A549 (cell line): ENCODE results near the gene PRH1. TPM values are rescaled to one million over a fixed set of nuclear protein-coding genes. Genes with fewer than 3 reads are reported as not detected.

ENCODE experiments used
- ATAC-seq, 2 experiments: fragments of 200-7000 bp in 1 of 2; fragments of >200 bp in 1 of 2; cut with Nextera tagmentation in 1 of 2; cut with Tn5 transposase in 1 of 2; 3 replicates each; pipeline versions ENCODE4 v1.8.0 to v1.9.1; 2018 to 2020; ENCODE audit warnings: mild to moderate bottlenecking in 1 of 2, moderate library complexity in 1 of 2
- CTCF ChIA-PET: fragments of 300-600 bp; sonication (Branson Sonifier 250); formaldehyde crosslinking; extraction: SDS; loops from one replicate; lab custom pipeline; 2021; ENCODE audit warnings: antibody characterized with exemption, inconsistent platforms; lab: Yijun Ruan, JAX
- POLR2A ChIA-PET: fragments of 350-600 bp; formaldehyde crosslinking; extraction: SDS; loops from one replicate; lab custom pipeline; 2021; ENCODE audit warnings: antibody characterized with exemption, inconsistent platforms; lab: Yijun Ruan, JAX
- DNase-seq, 2 experiments: peaks; one replicate each; pipeline versions ENCODE4 v3.0.0 to v3.0.0-alpha.2; 2011 to 2016; ENCODE audit warnings: low read depth in 1 of 2, low spot score in 1 of 2
- FAIRE-seq: peaks from 2 replicates; lab custom pipeline; 2011; peaks lifted over from hg19 to GRCh38; lab: Jason Lieb, UNC
- H3K27ac ChIP-seq, 2 experiments: fragments of >200 bp; sonication (Bioruptor Twin); formaldehyde crosslinking; 3 replicates each; pipeline ENCODE4 v1.5.1; 2016 to 2017
- H3K4me1 ChIP-seq: fragments of >200 bp; sonication (Bioruptor Twin); formaldehyde crosslinking; 3 replicates; pipeline ENCODE4 v1.6.1; 2016
- H3K4me2 ChIP-seq: fragments of >200 bp; sonication (Bioruptor Twin); formaldehyde crosslinking; 3 replicates; pipeline ENCODE4 v1.6.1; 2016
- H3K4me3 ChIP-seq: fragments of >200 bp; sonication (Bioruptor Twin); formaldehyde crosslinking; 3 replicates; pipeline ENCODE4 v1.5.1; 2016
- H3K9me3 ChIP-seq: fragments of >200 bp; sonication (Bioruptor Twin); formaldehyde crosslinking; 3 replicates; pipeline ENCODE4 v1.6.1; 2016
- ATOH8 ChIP-seq: fragments of 250-450 bp; sonication (Bioruptor Pico); IDR thresholded peaks from 2 replicates; pipeline ENCODE4 v1.5.0; 2020; ENCODE audit warnings: low read depth, mild to moderate bottlenecking, moderate library complexity
- BHLHE40 ChIP-seq: IDR thresholded peaks from 2 replicates; pipeline ENCODE4 v1.6.1; 2012; ENCODE audit warnings: low read depth, low read length, inconsistent platforms
- E2F6 ChIP-seq: IDR thresholded peaks from 2 replicates; pipeline ENCODE4 v1.6.1; 2012; ENCODE audit warnings: low read depth, borderline replicate concordance
- ELK1 ChIP-seq: fragments of 150-350 bp; IDR thresholded peaks from 2 replicates; pipeline ENCODE4 v1.6.1; 2014; ENCODE audit warnings: low read depth, mild to moderate bottlenecking, low read length
- EP300 ChIP-seq, 2 experiments: fragments of >200 bp; sonication (Bioruptor Twin); formaldehyde crosslinking; IDR thresholded peaks; 2 replicates in 1 of 2; 3 replicates in 1 of 2; pipeline ENCODE4 v1.6.1; 2016 to 2017
- ESRRA ChIP-seq: fragments of 150-350 bp; IDR thresholded peaks from 2 replicates; pipeline ENCODE4 v1.6.1; 2014; ENCODE audit warnings: mild to moderate bottlenecking, low read length, borderline replicate concordance
- FOSB ChIP-seq: fragments of 250-450 bp; sonication (Bioruptor Pico); IDR thresholded peaks from 2 replicates; pipeline ENCODE4 v1.5.0; 2020; ENCODE audit warnings: mild to moderate bottlenecking, moderate library complexity
- FOXS1 ChIP-seq: fragments of 250-450 bp; sonication (Bioruptor Pico); IDR thresholded peaks from 2 replicates; pipeline ENCODE4 v1.5.0; 2020; ENCODE audit warnings: mild to moderate bottlenecking, moderate library complexity
- HDAC2 ChIP-seq: fragments of 200-600 bp; sonication (generic); IDR thresholded peaks from 2 replicates; pipeline ENCODE4 v1.6.1; 2016
- HEYL ChIP-seq: fragments of 250-450 bp; sonication (Bioruptor Pico); IDR thresholded peaks from 2 replicates; pipeline ENCODE4 v1.8.0; 2021; ENCODE audit warnings: mild to moderate bottlenecking, moderate library complexity
- HMGXB4 ChIP-seq: fragments of 250-450 bp; sonication (Bioruptor Pico); IDR thresholded peaks from 2 replicates; pipeline ENCODE4 v1.5.0; 2021; ENCODE audit warnings: mild to moderate bottlenecking, moderate library complexity, borderline replicate concordance
- HOXA7 ChIP-seq: fragments of 250-450 bp; sonication (Bioruptor Pico); IDR thresholded peaks from 2 replicates; pipeline ENCODE4 v1.5.0; 2020; ENCODE audit warnings: mild to moderate bottlenecking, moderate library complexity
- HOXB13 ChIP-seq: fragments of 250-450 bp; sonication (Bioruptor Pico); IDR thresholded peaks from 2 replicates; pipeline ENCODE4 v1.5.0; 2020; ENCODE audit warnings: low read depth, mild to moderate bottlenecking, moderate library complexity
- KDM5A ChIP-seq: fragments of 200-600 bp; sonication (generic); IDR thresholded peaks from 2 replicates; pipeline ENCODE4 v1.6.1; 2016; ENCODE audit warnings: antibody characterized with exemption, mild to moderate bottlenecking
- MAFK ChIP-seq: fragments of 450-650 bp; IDR thresholded peaks from 2 replicates; pipeline ENCODE4 v1.6.1; 2014; ENCODE audit not compliant: partially characterized antibody
- MYC ChIP-seq: IDR thresholded peaks from 2 replicates; pipeline ENCODE4 v1.6.1; 2012; ENCODE audit warnings: mild to moderate bottlenecking, inconsistent platforms, low read length, improper control_type of control experiment, borderline replicate concordance
- NFE2L2 ChIP-seq: fragments of 150-350 bp; conservative IDR thresholded peaks from 2 replicates; pipeline ENCODE4 v1.6.1; 2014; ENCODE audit warnings: low read length
- PHF8 ChIP-seq: fragments of 200-600 bp; sonication (generic); IDR thresholded peaks from 2 replicates; pipeline ENCODE4 v1.6.1; 2016; ENCODE audit warnings: low read depth, mild to moderate bottlenecking, antibody characterized with exemption, moderate library complexity, borderline replicate concordance
- POLR2AphosphoS2 ChIP-seq: conservative IDR thresholded peaks from 2 replicates; pipeline ENCODE4 v1.6.1; 2012; ENCODE audit warnings: low read length, improper control_type of control experiment, inconsistent platforms
- RARB ChIP-seq: fragments of 250-450 bp; sonication (Bioruptor Pico); IDR thresholded peaks from 2 replicates; pipeline ENCODE4 v1.8.0; 2021; ENCODE audit warnings: mild to moderate bottlenecking, moderate library complexity
- RNF2 ChIP-seq: fragments of 200-600 bp; sonication (generic); IDR thresholded peaks from 2 replicates; pipeline ENCODE4 v1.6.1; 2016; ENCODE audit warnings: low read depth, mild to moderate bottlenecking, antibody characterized with exemption, moderate library complexity, borderline replicate concordance
- TP53 ChIP-seq: fragments of 250-450 bp; sonication (Bioruptor Pico); IDR thresholded peaks from 2 replicates; pipeline ENCODE4 v1.5.0; 2021; ENCODE audit warnings: mild to moderate bottlenecking, moderate library complexity
- USF2 ChIP-seq: fragments of 450-650 bp; IDR thresholded peaks from 2 replicates; pipeline ENCODE4 v1.6.1; 2014; ENCODE audit warnings: antibody characterized with exemption
- ZC3H11A ChIP-seq: fragments of 450-650 bp; IDR thresholded peaks from 2 replicates; pipeline ENCODE4 v1.6.1; 2014; ENCODE audit warnings: antibody characterized with exemption, mild to moderate bottlenecking
- ZFP36 ChIP-seq: fragments of 450-650 bp; IDR thresholded peaks from 2 replicates; pipeline ENCODE4 v1.6.1; 2014; ENCODE audit warnings: borderline replicate concordance; ENCODE audit not compliant: partially characterized antibody
- ZNF302 ChIP-seq: fragments of 250-450 bp; sonication (Bioruptor Pico); IDR thresholded peaks from 2 replicates; pipeline ENCODE4 v1.9.0; 2021; ENCODE audit warnings: inconsistent platforms, mild to moderate bottlenecking, moderate library complexity
- WGBS: methylation state at CpG from one replicate; pipeline ENCODE4 v1.1.6; 2017; ENCODE audit errors: missing lambda C conversion rate; 5-methylcytosine and 5-hydroxymethylcytosine counted together
- polyA plus RNA-seq, 4 experiments: library from polyadenylated mRNA; depleted of rRNA in 3 of 4; stranded (reverse); fragments of >200 nt; fragmentation: RNase III in 1 of 4; extraction: RNeasy Plus Mini Kit Qiagen cat#74134 plus additional on column Dnase treatment in 1 of 4; gene quantifications; 2 replicates in 3 of 4; 3 replicates in 1 of 4; pipeline ENCODE4 v1.2.3, GENCODE V29; 2011 to 2017

PRH1 gene
- polyA plus RNA-seq, 2 of the 4 experiments (the other 2 are of a cell fraction) = 4.3 to 6.7 TPM

- no peak for FAIRE-seq
- Histone ChIP-seq H3K4me1 (no peaks in the 10 kb centered on the region), H3K27ac (no peak overlapping the region), H3K4me2 (no peak overlapping the region), H3K9me3 (no peaks in the 10 kb centered on the region), H3K4me3 (no peak overlapping the region)
- ATAC-seq = no peak
- ChIA-PET CTCF (no interaction called here), POLR2A (no interaction called here)
- TF ChIP-seq NFE2L2 (peak; percentile 55), MAFK (peak; percentile 93), E2F6 (no peak)
- no peak for DNase-seq
- WGBS = 95% methylated on average over 5 of the region's 5 CpGs
Measured at GRCh38 chr12:10926269-10926668, 42.2 kb upstream of the PRH1 start.

GRCh38 chr12:10919809-10920208, 35.8 kb upstream of the PRH1 start:
- Histone ChIP-seq H3K4me2 (no peak overlapping the region), H3K9me3 (no peaks in the 10 kb centered on the region), H3K4me1 (peaks cover 13% of the 10 kb centered on the region; the same call in 2 of the 3 replicates), H3K27ac (no peak overlapping the region), H3K4me3 (no peak overlapping the region)
- FAIRE-seq (no peak), DNase-seq (no peak), ATAC-seq (no peak)
- no peak for TF ChIP-seq HOXB13
- no peak for TF ChIP-seq POLR2AphosphoS2
- TF ChIP-seq RARB (CRISPR knock-in tag) = no peak
- no peak for TF ChIP-seq EP300 (IDR thresholded peaks at IDR 0.05)
- no peak for TF ChIP-seq RNF2
- no peak for TF ChIP-seq ZFP36
- TF ChIP-seq ATOH8 (CRISPR knock-in tag) = no peak
- TF ChIP-seq ZC3H11A = no peak
- no peak for TF ChIP-seq HOXA7 (CRISPR knock-in tag)
- no peak for TF ChIP-seq KDM5A
- no peak for TF ChIP-seq ESRRA
- no peak for TF ChIP-seq PHF8
- TF ChIP-seq USF2 = no peak
- no peak for TF ChIP-seq HMGXB4 (CRISPR knock-in tag)
- no peak for TF ChIP-seq HDAC2
- no peak for TF ChIP-seq FOXS1
- no peak for TF ChIP-seq HEYL (CRISPR knock-in tag)
- WGBS = 91% methylated on average over 1 of the region's 1 CpG
- ChIA-PET CTCF (no interaction called here), POLR2A (no interaction called here)

GRCh38 chr12:10910380-10910779, 26.3 kb upstream of the PRH1 start:
- FAIRE-seq (no peak), ATAC-seq (no peak), DNase-seq (no peak)
- peaks cover 1% of the 10 kb centered on the region; the same call in 1 of the 3 replicates for H3K9me3 ChIP-seq
- ChIA-PET POLR2A (no interaction called here), CTCF (no interaction called here)
- no peaks in the 10 kb centered on the region for H3K4me1 ChIP-seq
- WGBS = 78% methylated on average over 8 of the region's 8 CpGs
- H3K4me2 ChIP-seq = no peak overlapping the region
- H3K27ac ChIP-seq = no peak overlapping the region
- no peak overlapping the region for H3K4me3 ChIP-seq
- TF ChIP-seq MAFK (no peak), BHLHE40 (no peak), ELK1 (no peak), POLR2AphosphoS2 (no peak), TP53 (no peak), ESRRA (no peak), EP300 (IDR thresholded peaks at IDR 0.05) (no peak), MYC (no peak), ZNF302 (CRISPR knock-in tag) (no peak), FOSB (no peak)
